ENCODE results near the gene NRAP. TPM values are rescaled to one million over a fixed set of nuclear protein-coding genes. Genes with fewer than 3 reads are reported as not detected.

The NRAP gene
- polyA plus RNA-seq, 1 donor (not counting 4 experiments of a cell fraction or from before 2014, with no cell fraction given) = not detected

GRCh38 chr10:113708640-113709039 is 44.8 kb upstream of the NRAP start:
- no peak overlapping the region for H3K4me2 ChIP-seq (ENCODE audit: control insufficient read depth, extremely low read depth, insufficient read depth, low read depth, low read length)

GRCh38 chr10:113706623-113707022 is 42.8 kb upstream of the NRAP start:
- H3K79me2 ChIP-seq (ENCODE audit: control insufficient read depth, insufficient read depth, low read length) = no peaks in the 10 kb centered on the region
- H3K9ac ChIP-seq (ENCODE audit: control insufficient read depth, extremely low read depth, insufficient read depth, low read length) = no peak overlapping the region
- no peaks in the 10 kb centered on the region for H3K9me1 ChIP-seq (ENCODE audit: control insufficient read depth, extremely low read depth, insufficient read depth, low read length)
- no peak overlapping the region for H3K4me2 ChIP-seq (ENCODE audit: control insufficient read depth, extremely low read depth, insufficient read depth, low read depth, low read length)
- FAIRE-seq (no peak), DNase-seq (ENCODE audit: low read depth, low spot score) (no peak)
- H3K36me3 ChIP-seq (ENCODE audit: control insufficient read depth in 2 of 2, extremely low read depth in 1 of 2, insufficient read depth in 2 of 2, low read length in 2 of 2) = no peaks in the 10 kb centered on the region
- H3K27ac ChIP-seq (ENCODE audit: control insufficient read depth, insufficient read depth, low read length) = no peak overlapping the region
- H3K4me3 ChIP-seq (ENCODE audit: control insufficient read depth in 2 of 3, extremely low read depth in 1 of 3, insufficient read depth in 2 of 3, low read depth in 1 of 3, low read length in 3 of 3) = no peak overlapping the region
- no peak overlapping the region for H2AFZ ChIP-seq (ENCODE audit: control insufficient read depth, low read length)
- no peaks in the 10 kb centered on the region for H3K27me3 ChIP-seq (ENCODE audit: control insufficient read depth, extremely low read depth, insufficient read depth, low read length)
- H3K4me1 ChIP-seq (ENCODE audit: control insufficient read depth, extremely low read depth, insufficient read depth, low read length) = no peaks in the 10 kb centered on the region
- no peaks in the 10 kb centered on the region for H4K20me1 ChIP-seq (ENCODE audit: control insufficient read depth, extremely low read depth, insufficient read depth, low read length)
- dilution Hi-C loops (cut with MboI; ENCODE audit: extremely low pct_ligation_motif_present, low sequenced_read_pairs) = no loop called here
- H3K9me3 ChIP-seq (ENCODE audit: control insufficient read depth, low read depth, low read length) = no peaks in the 10 kb centered on the region
- TF ChIP-seq CTCF (optimal IDR thresholded peaks at IDR 0.05 in 1 of 3, IDR thresholded peaks at IDR 0.05 in 1 of 3, conservative IDR thresholded peaks at IDR 0.05 in 1 of 3; ENCODE audit: extremely low read depth in 1 of 3, insufficient read depth in 2 of 3, low read length in 3 of 3) (no peak), EZH2 (IDR thresholded peaks at IDR 0.05; ENCODE audit: low read length) (no peak)

More at GRCh38 chr10:113708640-113709039, 44.8 kb upstream of the NRAP start:
- Histone ChIP-seq H2AFZ (ENCODE audit: control insufficient read depth, low read length) (no peak overlapping the region), H3K27ac (ENCODE audit: control insufficient read depth, insufficient read depth, low read length) (no peak overlapping the region), H3K9me1 (ENCODE audit: control insufficient read depth, extremely low read depth, insufficient read depth, low read length) (no peaks in the 10 kb centered on the region), H3K79me2 (ENCODE audit: control insufficient read depth, insufficient read depth, low read length) (no peaks in the 10 kb centered on the region), H3K4me3 (ENCODE audit: control insufficient read depth in 2 of 3, extremely low read depth in 1 of 3, insufficient read depth in 2 of 3, low read depth in 1 of 3, low read length in 3 of 3) (no peak overlapping the region), H4K20me1 (ENCODE audit: control insufficient read depth, extremely low read depth, insufficient read depth, low read length) (no peaks in the 10 kb centered on the region), H3K36me3 (ENCODE audit: control insufficient read depth in 2 of 2, extremely low read depth in 1 of 2, insufficient read depth in 2 of 2, low read length in 2 of 2) (peaks cover 0 to 1% of the 10 kb centered on the region in 2 experiments), H3K9me3 (ENCODE audit: control insufficient read depth, low read depth, low read length) (no peaks in the 10 kb centered on the region), H3K9ac (ENCODE audit: control insufficient read depth, extremely low read depth, insufficient read depth, low read length) (no peak overlapping the region), H3K4me1 (ENCODE audit: control insufficient read depth, extremely low read depth, insufficient read depth, low read length) (no peaks in the 10 kb centered on the region), H3K27me3 (ENCODE audit: control insufficient read depth, extremely low read depth, insufficient read depth, low read length) (no peaks in the 10 kb centered on the region)
- dilution Hi-C loops (cut with MboI; ENCODE audit: extremely low pct_ligation_motif_present, low sequenced_read_pairs) = no loop called here
- FAIRE-seq (no peak), DNase-seq (ENCODE audit: low read depth, low spot score) (no peak)
- TF ChIP-seq CTCF (optimal IDR thresholded peaks at IDR 0.05 in 1 of 3, IDR thresholded peaks at IDR 0.05 in 1 of 3, conservative IDR thresholded peaks at IDR 0.05 in 1 of 3; ENCODE audit: extremely low read depth in 1 of 3, insufficient read depth in 2 of 3, low read length in 3 of 3) = no peak
- TF ChIP-seq EZH2 (IDR thresholded peaks at IDR 0.05; ENCODE audit: low read length) = no peak
